Neural cell (in vitro differentiated cells): ENCODE results near the gene FAM241A.

Experiments used
- CTCF ChIP-seq: fragments of 450-650 bp; IDR thresholded peaks from 2 replicates; pipeline ENCODE4 v1.5.1; 2014; ENCODE audit warnings: antibody characterized with exemption, mild to moderate bottlenecking, moderate library complexity; ENCODE audit not compliant: poor library complexity, severe bottlenecking
- EP300 ChIP-seq: fragments of 450-650 bp; conservative IDR thresholded peaks from 2 replicates; pipeline ENCODE4 v1.6.1; 2014; ENCODE audit warnings: antibody characterized with exemption, mild to moderate bottlenecking, moderate library complexity; ENCODE audit not compliant: poor library complexity, severe bottlenecking
- EZH2 ChIP-seq: fragments of 200-600, 300-800 bp; shearing (Covaris generic), sonication (generic); IDR thresholded peaks from 2 replicates; pipeline ENCODE4 v1.6.1; 2014; ENCODE audit warnings: antibody characterized with exemption, low read length, borderline replicate concordance, mild to moderate bottlenecking; ENCODE audit not compliant: insufficient read depth, poor library complexity, severe bottlenecking
- MXI1 ChIP-seq: fragments of 450-650 bp; conservative IDR thresholded peaks from 2 replicates; pipeline ENCODE4 v1.6.1; 2014; ENCODE audit warnings: antibody characterized with exemption, mild to moderate bottlenecking; ENCODE audit not compliant: poor library complexity, severe bottlenecking
- POLR2AphosphoS5 ChIP-seq: IDR thresholded peaks from 2 replicates; pipeline ENCODE4 v1.6.1; 2012
- RAD21 ChIP-seq: fragments of 450-650 bp; conservative IDR thresholded peaks from 2 replicates; pipeline ENCODE4 v1.6.1; 2014; ENCODE audit warnings: antibody characterized with exemption, mild to moderate bottlenecking, moderate library complexity
- SMC3 ChIP-seq: fragments of 450-650 bp; conservative IDR thresholded peaks from 2 replicates; pipeline ENCODE4 v1.6.1; 2014; ENCODE audit warnings: antibody characterized with exemption, mild to moderate bottlenecking, moderate library complexity; ENCODE audit not compliant: poor library complexity

- TF ChIP-seq CTCF (no peak), EZH2 (no peak), SMC3 (no peak), RAD21 (no peak), MXI1 (no peak), EP300 (no peak), POLR2AphosphoS5 (no peak)
These were observed 93.6 kb downstream of the FAM241A start for GRCh38 chr4:112238833-112239232.
